ENCODE measurements around the gene ARHGEF39.

Gene ARHGEF39

GRCh38 chr9:35686222-35687203 is 21.5 kb upstream of the ARHGEF39 start:
- ATAC-seq (no peak), DNase-seq (no peak)
- Mint-ChIP-seq H3K36me3 (ENCODE audit: low read depth) (no peaks in the 10 kb centered on the region), H3K4me1 (peaks cover 20% of the 10 kb centered on the region), H3K9me3 (no peaks in the 10 kb centered on the region), H3K27me3 (no peaks in the 10 kb centered on the region), H3K27ac (no peak overlapping the region), H3K4me3 (no peak overlapping the region)

GRCh38 chr9:35685506-35685905 is 20.5 kb upstream of the ARHGEF39 start:
- Mint-ChIP-seq H3K9me3 (no peaks in the 10 kb centered on the region), H3K4me1 (peaks cover 18% of the 10 kb centered on the region), H3K4me3 (no peak overlapping the region), H3K27me3 (no peaks in the 10 kb centered on the region), H3K27ac (no peak overlapping the region), H3K36me3 (ENCODE audit: low read depth) (no peaks in the 10 kb centered on the region)
- no peak for DNase-seq
- ATAC-seq, result no peak

- ATAC-seq, result no peak
Measured at GRCh38 chr9:35684921-35685320, 19.9 kb upstream of the ARHGEF39 start.

GRCh38 chr9:35683323-35683722 is 18.3 kb upstream of the ARHGEF39 start:
- no peak overlapping the region for H3K4me3 Mint-ChIP-seq
- peaks cover 8% of the 10 kb centered on the region for H3K4me1 Mint-ChIP-seq
- no peaks in the 10 kb centered on the region for H3K27me3 Mint-ChIP-seq

More at GRCh38 chr9:35684921-35685320, 19.9 kb upstream of the ARHGEF39 start:
- no peak for DNase-seq
- H3K27me3 Mint-ChIP-seq, result no peaks in the 10 kb centered on the region
- peaks cover 18% of the 10 kb centered on the region for H3K4me1 Mint-ChIP-seq
- no peaks in the 10 kb centered on the region for H3K36me3 Mint-ChIP-seq (ENCODE audit: low read depth)
- H3K9me3 Mint-ChIP-seq, result no peaks in the 10 kb centered on the region
- no peak overlapping the region for H3K27ac Mint-ChIP-seq
- no peak overlapping the region for H3K4me3 Mint-ChIP-seq

DNA sequence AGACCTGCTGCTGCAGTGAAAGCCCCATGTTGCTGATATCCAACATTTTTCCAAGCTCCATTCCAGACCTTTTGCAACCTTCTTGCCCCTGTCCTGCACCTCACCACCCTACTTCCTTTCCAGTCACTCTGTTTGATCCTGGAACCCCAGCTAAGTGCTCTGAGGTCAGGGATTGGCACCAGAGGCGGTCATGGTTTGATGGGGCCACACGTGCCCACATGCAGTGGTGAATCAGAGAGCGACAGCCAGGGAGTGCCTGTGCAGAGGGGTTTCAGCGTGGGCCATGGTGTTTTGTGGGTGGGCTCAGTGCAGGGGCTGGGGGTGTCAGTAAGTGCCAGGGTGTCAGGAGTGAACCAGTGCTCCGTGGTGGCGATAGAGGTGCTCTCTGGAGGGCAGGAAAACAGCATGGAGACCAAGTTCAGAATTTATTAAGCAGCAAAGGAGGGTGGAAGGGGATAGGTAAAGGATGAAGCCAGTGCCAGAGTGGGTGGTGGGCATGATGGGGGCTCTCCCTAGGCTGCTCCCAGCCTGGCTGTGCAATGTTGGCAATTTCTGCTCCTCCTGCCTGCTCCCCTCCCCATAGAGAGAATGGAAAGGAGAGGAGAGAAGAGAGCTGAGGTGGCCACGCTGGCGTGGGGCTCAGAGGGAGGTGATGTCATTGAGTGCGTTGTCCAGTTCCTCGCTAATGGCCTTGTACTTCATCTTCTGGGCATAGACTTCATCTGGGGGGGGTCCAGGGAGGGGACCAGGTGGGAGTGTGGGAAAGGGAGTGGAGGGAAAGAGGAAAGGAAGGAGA is 17.7 kb upstream of the ARHGEF39 start:
- no peak overlapping the region for H3K27ac Mint-ChIP-seq
- H3K4me1 Mint-ChIP-seq, result peaks cover 4% of the 10 kb centered on the region
- no peak overlapping the region for H3K4me3 Mint-ChIP-seq
- ATAC-seq (no peak), DNase-seq (no peak)
- no peaks in the 10 kb centered on the region for H3K36me3 Mint-ChIP-seq (ENCODE audit: low read depth)
- H3K9me3 Mint-ChIP-seq, result no peaks in the 10 kb centered on the region
- no peaks in the 10 kb centered on the region for H3K27me3 Mint-ChIP-seq

More at GRCh38 chr9:35683323-35683722, 18.3 kb upstream of the ARHGEF39 start:
- ATAC-seq, result no peak
- no peaks in the 10 kb centered on the region for H3K36me3 Mint-ChIP-seq (ENCODE audit: low read depth)
- H3K27ac Mint-ChIP-seq, result no peak overlapping the region
- DNase-seq, result no peak
- H3K9me3 Mint-ChIP-seq, result no peaks in the 10 kb centered on the region

- H3K27me3 Mint-ChIP-seq, result no peaks in the 10 kb centered on the region
- no peaks in the 10 kb centered on the region for H3K9me3 Mint-ChIP-seq
- no peak overlapping the region for H3K4me3 Mint-ChIP-seq
- DNase-seq, result no peak
- no peaks in the 10 kb centered on the region for H3K36me3 Mint-ChIP-seq (ENCODE audit: low read depth)
- no peak overlapping the region for H3K27ac Mint-ChIP-seq
- H3K4me1 Mint-ChIP-seq, result no peaks in the 10 kb centered on the region
- ATAC-seq, result no peak
Measured at GRCh38 chr9:35682051-35682450, 17.1 kb upstream of the ARHGEF39 start.

GRCh38 chr9:35681341-35682002 is 16.5 kb upstream of the ARHGEF39 start:
- Mint-ChIP-seq H3K27ac (no peak overlapping the region), H3K4me3 (no peak overlapping the region), H3K27me3 (peaks cover 2% of the 10 kb centered on the region), H3K36me3 (ENCODE audit: low read depth) (no peaks in the 10 kb centered on the region), H3K4me1 (peaks cover 1% of the 10 kb centered on the region), H3K9me3 (no peaks in the 10 kb centered on the region)
- DNase-seq (no peak), ATAC-seq (no peak)

DNA sequence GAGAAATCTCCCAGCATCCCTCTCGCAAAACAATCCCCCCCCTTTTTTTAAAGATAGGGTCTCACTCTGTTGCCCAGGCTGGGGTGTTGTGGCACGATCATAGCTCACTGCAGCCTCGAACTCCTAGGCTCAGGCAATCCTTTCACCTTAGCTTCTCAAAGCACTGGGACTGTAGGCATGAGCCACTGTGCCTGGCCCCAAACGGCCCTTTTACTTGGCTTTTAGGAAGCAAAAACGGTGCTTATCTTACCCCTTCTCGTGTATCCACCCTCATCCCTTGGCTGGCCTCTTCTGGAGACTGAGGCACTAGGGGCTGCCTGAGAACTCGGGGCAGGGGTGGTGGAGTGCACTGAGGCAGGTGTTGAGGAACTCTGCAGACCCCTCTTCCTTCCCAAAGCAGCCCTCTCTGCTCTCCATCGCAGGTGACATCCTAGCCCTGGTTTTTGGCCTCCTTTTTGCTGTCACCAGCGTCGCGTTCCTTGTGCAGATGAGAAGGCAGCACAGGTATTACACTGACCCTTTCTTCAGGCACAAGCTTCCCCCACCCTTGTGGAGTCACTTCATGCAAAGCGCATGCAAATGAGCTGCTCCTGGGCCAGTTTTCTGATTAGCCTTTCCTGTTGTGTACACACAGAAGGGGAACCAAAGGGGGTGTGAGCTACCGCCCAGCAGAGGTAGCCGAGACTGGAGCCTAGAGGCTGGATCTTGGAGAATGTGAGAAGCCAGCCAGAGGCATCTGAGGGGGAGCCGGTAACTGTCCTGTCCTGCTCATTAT is 15.5 kb upstream of the ARHGEF39 start:
- Mint-ChIP-seq H3K27ac (no peak overlapping the region), H3K4me1 (peaks cover 5% of the 10 kb centered on the region), H3K27me3 (peaks cover 6% of the 10 kb centered on the region), H3K9me3 (no peaks in the 10 kb centered on the region), H3K36me3 (ENCODE audit: low read depth) (no peaks in the 10 kb centered on the region), H3K4me3 (no peak overlapping the region)
- DNase-seq (no peak), ATAC-seq (no peak)

DNA sequence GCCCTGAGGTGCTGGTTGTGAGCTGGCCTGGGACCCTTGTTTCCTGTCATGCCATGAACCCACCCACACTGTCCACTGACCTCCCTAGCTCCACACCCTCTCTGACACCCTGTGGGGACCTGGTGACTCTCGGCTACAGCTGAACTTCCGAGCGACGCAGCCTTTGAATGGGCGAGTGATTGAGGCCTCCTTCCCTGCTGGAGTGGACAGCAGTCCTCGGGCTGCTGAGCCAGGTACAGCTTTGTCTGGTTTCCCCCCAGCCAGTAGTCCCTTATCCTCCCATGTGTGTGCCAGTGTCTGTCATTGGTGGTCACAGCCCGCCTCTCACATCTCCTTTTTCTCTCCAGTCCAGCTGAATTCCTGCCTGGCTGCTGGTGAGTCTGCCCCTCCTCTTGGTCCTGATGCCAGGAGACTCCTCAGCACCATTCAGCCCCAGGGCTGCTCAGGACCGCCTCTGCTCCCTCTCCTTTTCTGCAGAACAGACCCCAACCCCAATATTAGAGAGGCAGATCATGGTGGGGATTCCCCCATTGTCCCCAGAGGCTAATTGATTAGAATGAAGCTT is 14.9 kb upstream of the ARHGEF39 start:
- Mint-ChIP-seq H3K4me3 (no peak overlapping the region), H3K27ac (no peak overlapping the region), H3K4me1 (peaks cover 5% of the 10 kb centered on the region), H3K36me3 (ENCODE audit: low read depth) (no peaks in the 10 kb centered on the region), H3K9me3 (no peaks in the 10 kb centered on the region), H3K27me3 (peaks cover 6% of the 10 kb centered on the region)
- DNase-seq, result no peak
- ATAC-seq, result no peak

GRCh38 chr9:35679091-35679490 is 14.1 kb upstream of the ARHGEF39 start:
- Mint-ChIP-seq H3K27ac (no peak overlapping the region), H3K36me3 (ENCODE audit: low read depth) (no peaks in the 10 kb centered on the region), H3K9me3 (no peaks in the 10 kb centered on the region), H3K4me3 (no peak overlapping the region), H3K4me1 (peaks cover 8% of the 10 kb centered on the region), H3K27me3 (peaks cover 11% of the 10 kb centered on the region)
- DNase-seq (no peak), ATAC-seq (no peak)

DNA sequence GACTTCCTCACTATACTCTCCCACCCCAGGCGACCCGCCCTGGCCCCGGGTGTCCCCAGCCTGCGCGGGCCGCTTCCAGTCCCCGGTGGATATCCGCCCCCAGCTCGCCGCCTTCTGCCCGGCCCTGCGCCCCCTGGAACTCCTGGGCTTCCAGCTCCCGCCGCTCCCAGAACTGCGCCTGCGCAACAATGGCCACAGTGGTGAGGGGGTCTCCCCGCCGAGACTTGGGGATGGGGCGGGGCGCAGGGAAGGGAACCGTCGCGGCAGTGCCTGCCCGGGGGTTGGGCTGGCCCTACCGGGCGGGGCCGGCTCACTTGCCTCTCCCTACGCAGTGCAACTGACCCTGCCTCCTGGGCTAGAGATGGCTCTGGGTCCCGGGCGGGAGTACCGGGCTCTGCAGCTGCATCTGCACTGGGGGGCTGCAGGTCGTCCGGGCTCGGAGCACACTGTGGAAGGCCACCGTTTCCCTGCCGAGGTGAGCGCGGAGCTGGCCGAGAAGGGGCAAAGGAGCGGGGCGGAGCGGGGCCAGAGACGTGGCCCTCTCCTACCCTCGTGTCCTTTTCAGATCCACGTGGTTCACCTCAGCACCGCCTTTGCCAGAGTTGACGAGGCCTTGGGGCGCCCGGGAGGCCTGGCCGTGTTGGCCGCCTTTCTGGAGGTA is 10.9 kb upstream of the ARHGEF39 start:
- H3K27ac Mint-ChIP-seq, result peak overlapping the region; percentile 56
- H3K36me3 Mint-ChIP-seq (ENCODE audit: low read depth), result no peaks in the 10 kb centered on the region
- DNase-seq (peak; percentile 66), ATAC-seq (peak; percentile 74)
- peak overlapping the region; percentile 66 for H3K4me3 Mint-ChIP-seq
- peaks cover 11% of the 10 kb centered on the region for H3K27me3 Mint-ChIP-seq
- peaks cover 12% of the 10 kb centered on the region for H3K4me1 Mint-ChIP-seq
- no peaks in the 10 kb centered on the region for H3K9me3 Mint-ChIP-seq

DNA sequence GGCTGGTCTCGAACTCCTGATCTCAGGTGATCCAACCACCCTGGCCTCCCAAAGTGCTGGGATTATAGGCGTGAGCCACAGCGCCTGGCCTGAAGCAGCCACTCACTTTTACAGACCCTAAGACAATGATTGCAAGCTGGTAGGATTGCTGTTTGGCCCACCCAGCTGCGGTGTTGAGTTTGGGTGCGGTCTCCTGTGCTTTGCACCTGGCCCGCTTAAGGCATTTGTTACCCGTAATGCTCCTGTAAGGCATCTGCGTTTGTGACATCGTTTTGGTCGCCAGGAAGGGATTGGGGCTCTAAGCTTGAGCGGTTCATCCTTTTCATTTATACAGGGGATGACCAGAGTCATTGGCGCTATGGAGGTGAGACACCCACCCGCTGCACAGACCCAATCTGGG is 10.2 kb upstream of the ARHGEF39 start:
- peak; percentile 10 for ATAC-seq
- H3K27ac Mint-ChIP-seq, result no peak overlapping the region
- no peaks in the 10 kb centered on the region for H3K9me3 Mint-ChIP-seq
- H3K36me3 Mint-ChIP-seq (ENCODE audit: low read depth), result no peaks in the 10 kb centered on the region
- H3K4me3 Mint-ChIP-seq, result peak overlapping the region; percentile 43
- H3K27me3 Mint-ChIP-seq, result peaks cover 11% of the 10 kb centered on the region
- peaks cover 12% of the 10 kb centered on the region for H3K4me1 Mint-ChIP-seq
- no peak for DNase-seq

DNA sequence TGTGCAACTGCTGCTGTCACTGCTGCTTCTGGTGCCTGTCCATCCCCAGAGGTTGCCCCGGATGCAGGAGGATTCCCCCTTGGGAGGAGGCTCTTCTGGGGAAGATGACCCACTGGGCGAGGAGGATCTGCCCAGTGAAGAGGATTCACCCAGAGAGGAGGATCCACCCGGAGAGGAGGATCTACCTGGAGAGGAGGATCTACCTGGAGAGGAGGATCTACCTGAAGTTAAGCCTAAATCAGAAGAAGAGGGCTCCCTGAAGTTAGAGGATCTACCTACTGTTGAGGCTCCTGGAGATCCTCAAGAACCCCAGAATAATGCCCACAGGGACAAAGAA is 9.0 kb upstream of the ARHGEF39 start:
- H3K9me3 Mint-ChIP-seq, result no peaks in the 10 kb centered on the region
- no peak overlapping the region for H3K4me3 Mint-ChIP-seq
- DNase-seq, result no peak
- no peaks in the 10 kb centered on the region for H3K36me3 Mint-ChIP-seq (ENCODE audit: low read depth)
- H3K4me1 Mint-ChIP-seq, result peaks cover 12% of the 10 kb centered on the region
- H3K27me3 Mint-ChIP-seq, result peaks cover 11% of the 10 kb centered on the region
- no peak overlapping the region for H3K27ac Mint-ChIP-seq
- ATAC-seq, result no peak
